Measurements from ENCODE around the gene SURF4.
A peak's percentile ranks its signal among the peaks of the same experiment; 100 is the strongest.

Gene SURF4

DNA sequence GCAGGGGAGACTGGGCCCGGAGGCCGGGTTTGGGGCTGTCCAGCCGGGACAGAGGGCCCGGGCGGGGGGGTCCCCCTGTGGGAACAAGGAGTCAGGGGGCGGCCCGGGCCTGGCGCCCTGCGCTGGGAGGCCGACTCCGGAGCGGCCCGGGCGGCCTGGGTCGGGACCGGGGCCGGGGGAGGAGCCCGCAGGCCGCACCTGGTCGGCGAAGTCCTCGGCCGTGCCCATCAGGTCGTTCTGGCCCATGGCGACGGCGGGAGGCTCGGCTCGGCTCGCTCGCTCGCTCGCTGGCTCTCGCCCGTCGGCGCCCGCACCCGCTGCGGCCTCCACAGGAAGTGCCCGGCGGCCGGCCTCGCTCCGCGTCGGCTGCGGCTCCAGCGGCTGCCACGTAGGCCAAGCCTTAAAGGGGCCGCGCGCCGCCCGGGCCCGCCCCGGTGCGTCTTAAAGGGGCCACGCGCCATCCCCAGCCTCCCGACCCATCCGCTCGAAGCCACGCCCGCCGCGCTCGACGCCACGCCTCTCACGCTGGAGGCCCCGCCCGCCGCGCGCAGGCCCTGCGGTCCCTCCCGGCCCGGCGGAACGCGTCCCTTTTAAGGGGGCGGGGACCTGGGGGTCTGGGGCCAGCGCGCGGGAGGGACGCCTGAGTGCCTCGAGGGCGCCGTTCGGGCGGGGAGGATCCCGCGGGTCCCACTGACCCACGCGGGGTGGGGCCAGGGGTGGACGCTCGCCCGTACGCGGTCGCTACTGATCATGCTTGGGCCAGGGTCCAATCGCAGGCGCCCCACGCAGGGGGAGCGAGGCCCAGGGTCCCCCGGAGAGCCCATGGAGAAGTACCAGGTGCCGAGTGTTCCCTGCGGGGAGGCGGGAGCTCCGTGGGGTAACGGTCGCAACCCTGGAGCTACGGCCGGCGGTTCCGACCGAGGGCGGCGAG lies at the start of gene SURF4, which contains the start of gene STKLD1:
Gene SURF4, minus strand, starts transcription at position 337 of the 931 bp plus-strand sequence. Its CDS starts 91 bp downstream, at position 246.
Gene STKLD1, plus strand, starts transcription at position 643 of the 931 bp plus-strand sequence. Its CDS starts 108 bp downstream, at position 751.
- H3K4me3 ChIP-seq (ENCODE audit: low read length), result peak within 1 kb of the TSS; percentile 76
- DNase-seq (ENCODE audit: low read depth), result peak; percentile 97
- TF ChIP-seq, protein P1, sequence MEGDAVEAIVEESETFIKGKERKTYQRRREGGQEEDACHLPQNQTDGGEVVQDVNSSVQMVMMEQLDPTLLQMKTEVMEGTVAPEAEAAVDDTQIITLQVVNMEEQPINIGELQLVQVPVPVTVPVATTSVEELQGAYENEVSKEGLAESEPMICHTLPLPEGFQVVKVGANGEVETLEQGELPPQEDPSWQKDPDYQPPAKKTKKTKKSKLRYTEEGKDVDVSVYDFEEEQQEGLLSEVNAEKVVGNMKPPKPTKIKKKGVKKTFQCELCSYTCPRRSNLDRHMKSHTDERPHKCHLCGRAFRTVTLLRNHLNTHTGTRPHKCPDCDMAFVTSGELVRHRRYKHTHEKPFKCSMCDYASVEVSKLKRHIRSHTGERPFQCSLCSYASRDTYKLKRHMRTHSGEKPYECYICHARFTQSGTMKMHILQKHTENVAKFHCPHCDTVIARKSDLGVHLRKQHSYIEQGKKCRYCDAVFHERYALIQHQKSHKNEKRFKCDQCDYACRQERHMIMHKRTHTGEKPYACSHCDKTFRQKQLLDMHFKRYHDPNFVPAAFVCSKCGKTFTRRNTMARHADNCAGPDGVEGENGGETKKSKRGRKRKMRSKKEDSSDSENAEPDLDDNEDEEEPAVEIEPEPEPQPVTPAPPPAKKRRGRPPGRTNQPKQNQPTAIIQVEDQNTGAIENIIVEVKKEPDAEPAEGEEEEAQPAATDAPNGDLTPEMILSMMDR (conservative IDR thresholded peaks at IDR 0.05; ENCODE audit: low read length), result no peak

DNA sequence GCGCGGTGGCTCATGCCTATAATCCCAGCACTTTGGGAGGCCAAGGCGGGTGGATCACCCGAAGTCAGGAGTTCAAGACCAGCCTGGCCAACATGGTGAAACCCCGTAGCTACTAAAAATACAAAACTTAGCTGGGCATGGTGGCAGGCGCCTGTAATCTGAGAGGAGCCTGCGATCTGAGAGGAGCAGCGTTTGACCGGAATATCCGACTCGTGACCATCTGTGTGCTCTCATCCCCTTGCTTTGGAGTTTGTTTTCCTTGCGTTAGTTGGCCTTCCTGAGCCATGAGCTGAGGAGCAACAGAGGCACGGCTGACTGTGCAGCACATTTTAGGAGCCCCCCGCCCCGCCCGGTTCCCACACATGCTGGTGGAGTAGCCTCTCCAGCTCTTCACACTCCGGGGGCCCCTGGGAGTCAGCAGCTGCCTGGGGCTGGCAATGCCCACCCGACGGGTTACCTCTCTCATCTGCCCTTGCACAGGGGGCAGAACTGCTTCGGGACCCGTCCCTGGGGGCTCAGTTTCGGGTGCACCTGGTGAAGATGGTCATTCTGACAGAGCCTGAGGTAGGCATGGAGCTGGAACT lies 49.3 kb upstream of the SURF4 start:
- H3K4me3 ChIP-seq (ENCODE audit: low read length), result no peak overlapping the region
- DNase-seq (ENCODE audit: low read depth), result no peak
- TF ChIP-seq, protein P1 (conservative IDR thresholded peaks at IDR 0.05; ENCODE audit: low read length), result no peak

DNA sequence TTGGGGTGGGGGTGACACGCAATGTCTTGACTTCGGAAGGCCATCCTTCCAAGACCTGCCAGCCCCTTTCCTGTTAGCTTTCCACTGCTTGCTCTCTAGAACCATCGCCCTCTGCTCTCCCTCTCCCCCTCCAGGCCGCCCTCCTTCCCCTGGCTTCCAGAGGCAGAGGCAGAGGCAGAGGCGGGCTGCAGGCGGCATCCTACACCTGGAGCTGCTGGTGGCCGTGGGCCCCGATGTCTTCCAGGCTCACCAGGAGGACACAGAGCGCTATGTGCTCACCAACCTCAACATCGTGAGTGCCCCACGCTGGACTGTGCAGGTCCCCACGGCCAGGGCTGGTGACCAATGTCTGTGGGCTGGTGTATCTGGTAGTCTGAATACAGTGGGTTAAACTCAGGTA lies 48.3 kb upstream of the SURF4 start:
- TF ChIP-seq, protein P1 (conservative IDR thresholded peaks at IDR 0.05; ENCODE audit: low read length), result no peak
- H3K4me3 ChIP-seq (ENCODE audit: low read length), result no peak overlapping the region
- no peak for DNase-seq (ENCODE audit: low read depth)

DNA sequence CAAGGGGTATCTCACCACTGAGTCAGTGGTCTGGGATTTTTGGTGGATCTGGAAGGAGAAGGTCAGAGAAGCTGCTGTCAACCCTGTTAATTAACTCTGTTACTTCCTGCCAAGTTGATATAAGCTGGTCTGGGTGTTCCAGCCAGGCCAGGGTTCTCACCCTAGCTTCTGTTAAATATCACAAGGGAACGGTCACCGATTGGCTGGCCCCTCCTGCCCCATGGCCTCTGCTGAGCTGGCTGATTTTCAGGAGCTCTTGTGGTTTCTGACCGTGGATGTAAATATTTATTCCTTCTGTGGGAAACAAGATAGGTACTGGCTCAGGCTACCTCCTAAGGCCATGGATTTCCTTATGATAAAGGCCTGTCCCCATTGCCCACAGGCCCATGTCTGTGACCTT lies 47.4 kb upstream of the SURF4 start:
- no peak overlapping the region for H3K4me3 ChIP-seq (ENCODE audit: low read length)
- DNase-seq (ENCODE audit: low read depth), result no peak
- TF ChIP-seq, protein P1 (conservative IDR thresholded peaks at IDR 0.05; ENCODE audit: low read length), result no peak

DNA sequence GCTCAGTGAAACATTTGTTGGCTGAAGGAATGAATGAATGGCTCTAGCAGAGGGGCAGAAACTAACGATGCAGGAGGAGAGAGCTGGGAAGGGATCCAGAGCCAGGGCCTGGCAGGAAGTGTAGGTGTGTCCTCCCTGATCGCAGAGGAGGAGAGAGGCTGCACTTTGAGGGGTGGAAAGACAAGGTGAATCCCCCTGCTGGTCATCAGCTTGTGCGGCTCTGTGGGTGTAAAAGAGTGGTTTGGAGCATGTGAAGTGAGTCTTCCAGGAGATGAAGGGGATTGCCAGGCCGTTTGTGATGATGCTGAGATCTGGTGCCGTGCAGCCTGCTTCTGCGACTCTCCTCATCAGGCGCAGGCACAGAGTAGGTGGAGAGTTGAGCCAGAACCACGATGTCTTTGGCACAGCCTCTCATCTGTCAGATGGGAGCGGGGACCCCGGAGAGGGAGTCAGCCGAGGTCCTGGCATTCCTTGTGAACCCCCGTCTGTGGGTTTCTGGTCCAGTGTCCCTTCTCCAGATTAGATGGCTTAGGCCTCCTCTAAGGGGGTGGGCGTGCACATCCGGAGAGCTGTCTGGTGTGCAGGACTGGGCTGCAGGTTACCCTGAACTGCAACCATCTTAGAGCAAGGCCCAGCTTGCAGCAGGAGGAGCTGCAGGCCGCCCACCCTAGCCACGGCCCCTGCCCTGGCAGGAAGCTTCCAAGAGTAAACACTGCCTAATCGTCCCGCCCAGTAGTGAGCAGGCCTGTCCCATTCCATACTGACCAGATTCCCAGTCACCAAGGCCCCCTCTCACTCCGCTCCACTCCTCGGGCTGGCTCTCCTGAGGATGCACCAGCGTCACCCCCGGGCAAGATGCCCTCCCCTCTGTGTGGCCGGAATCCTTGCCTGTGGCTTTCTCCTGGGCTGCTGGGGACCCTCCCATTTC lies 46.0 kb upstream of the SURF4 start, which contains the start of gene ADAMTS13:
Gene ADAMTS13, plus strand, starts transcription at position 753 of the 928 bp plus-strand sequence. Its CDS starts 77 bp downstream, at position 830.
- TF ChIP-seq, protein P1 (conservative IDR thresholded peaks at IDR 0.05; ENCODE audit: low read length), result no peak
- no peak within 1 kb of the TSS for H3K4me3 ChIP-seq (ENCODE audit: low read length)
- DNase-seq (ENCODE audit: low read depth), result no peak

DNA sequence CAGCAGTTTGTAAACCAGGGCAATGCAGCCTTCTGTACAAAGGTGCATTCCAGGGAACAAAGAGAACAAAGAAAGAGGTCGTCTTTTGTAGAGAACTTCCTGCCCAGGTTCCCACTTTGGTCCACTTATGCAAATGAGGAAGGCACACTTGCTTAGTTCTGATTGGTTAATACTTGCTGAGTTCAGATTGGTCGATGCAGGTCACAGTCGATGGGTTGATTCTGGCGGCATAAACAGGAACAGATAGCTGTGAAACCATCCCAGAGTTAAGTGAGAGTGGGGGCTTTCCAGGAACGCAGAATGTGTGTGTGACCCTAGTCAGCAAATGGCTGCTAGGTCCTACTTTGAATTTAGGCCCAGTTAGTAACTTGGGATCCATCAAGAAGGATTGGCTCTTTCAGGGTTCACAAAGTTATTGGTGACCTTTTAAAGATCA lies 44.5 kb upstream of the SURF4 start:
- TF ChIP-seq, protein P1 (conservative IDR thresholded peaks at IDR 0.05; ENCODE audit: low read length), result no peak
- H3K4me3 ChIP-seq (ENCODE audit: low read length), result no peak overlapping the region
- DNase-seq (ENCODE audit: low read depth), result no peak
